ENCODE measurements around the gene MED12L.

The MED12L gene

DNA sequence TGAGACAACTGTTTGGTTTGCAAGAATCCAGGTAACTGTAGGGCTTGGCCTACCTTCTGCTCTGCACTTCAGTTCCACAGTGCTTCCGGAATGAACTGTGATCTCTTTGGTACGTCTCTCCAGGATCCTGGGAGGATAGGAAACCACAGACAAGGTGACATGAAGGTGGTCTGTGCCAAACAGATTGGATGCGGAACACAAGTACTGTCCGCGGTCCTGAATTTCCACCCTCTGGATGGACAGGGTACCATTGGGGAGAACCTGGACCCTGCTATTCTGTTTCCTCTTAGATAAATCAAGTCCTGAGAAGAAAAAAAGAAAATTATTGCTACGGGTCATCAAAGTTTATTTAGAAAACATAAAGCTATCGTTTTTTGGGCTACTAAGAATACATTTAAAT lies 358.1 kb downstream of the MED12L start:
- in situ Hi-C loops (cut with MboI; ENCODE audit: low pct_unique_long_range_greater_than_20kb, low sequenced_read_pairs): no loop called here
- no peak for DNase-seq

DNA sequence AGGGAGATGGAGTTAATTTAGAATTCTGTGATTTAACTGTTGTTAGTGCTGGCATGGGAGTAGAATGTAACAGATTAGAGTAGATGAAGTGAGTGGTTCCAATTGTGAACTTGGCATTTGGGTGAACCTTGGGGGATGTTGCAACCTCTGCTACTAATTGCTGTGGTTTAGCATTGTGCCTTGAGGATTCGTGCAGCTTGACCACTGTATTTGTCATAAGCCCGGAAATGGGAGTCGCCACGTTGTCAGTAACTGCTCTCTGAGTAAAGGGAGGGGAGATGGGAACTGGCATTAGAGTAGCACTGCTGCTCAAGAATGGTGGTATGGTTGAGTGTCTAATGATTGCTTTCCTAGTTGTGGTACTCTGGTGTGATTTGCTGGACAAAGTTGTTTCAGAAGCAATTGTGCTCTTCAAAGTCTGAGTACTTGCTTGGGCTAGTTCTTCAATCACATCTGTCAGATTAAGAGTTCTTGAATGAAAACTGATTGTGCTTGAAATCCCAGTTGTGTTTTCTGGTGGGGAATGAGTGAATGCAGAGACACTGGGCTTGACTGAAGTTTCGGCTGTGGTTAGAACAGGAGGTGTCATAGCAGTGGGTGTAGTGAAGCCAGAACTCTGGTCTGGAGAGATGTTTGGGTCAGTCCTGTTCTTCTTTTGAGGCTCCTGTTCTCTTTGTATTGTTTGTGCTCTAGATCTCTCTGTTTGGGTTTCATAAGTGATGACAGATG lies 360.0 kb downstream of the MED12L start:
- DNase-seq: peak; percentile 92
- in situ Hi-C loops (cut with MboI; ENCODE audit: low pct_unique_long_range_greater_than_20kb, low sequenced_read_pairs): no loop called here

DNA sequence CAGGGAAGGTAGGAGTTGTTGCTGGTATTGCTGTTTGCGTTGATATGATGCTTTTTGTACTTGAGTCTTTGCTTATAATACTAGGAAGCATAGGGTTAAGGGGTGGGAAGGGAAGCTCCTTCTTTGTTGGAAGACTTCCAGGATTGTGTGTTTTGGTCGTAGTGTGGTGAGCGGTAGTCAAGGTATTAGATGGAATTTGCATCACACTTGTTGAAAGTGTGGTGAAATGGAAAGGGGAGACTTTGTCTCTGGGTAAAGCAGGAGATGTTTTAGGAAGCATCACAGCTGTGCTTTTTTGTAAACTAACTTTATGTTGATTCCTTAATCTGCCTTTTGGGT lies 360.5 kb downstream of the MED12L start:
- in situ Hi-C loops (cut with MboI; ENCODE audit: low pct_unique_long_range_greater_than_20kb, low sequenced_read_pairs): no loop called here
- DNase-seq: peak; percentile 63

DNA sequence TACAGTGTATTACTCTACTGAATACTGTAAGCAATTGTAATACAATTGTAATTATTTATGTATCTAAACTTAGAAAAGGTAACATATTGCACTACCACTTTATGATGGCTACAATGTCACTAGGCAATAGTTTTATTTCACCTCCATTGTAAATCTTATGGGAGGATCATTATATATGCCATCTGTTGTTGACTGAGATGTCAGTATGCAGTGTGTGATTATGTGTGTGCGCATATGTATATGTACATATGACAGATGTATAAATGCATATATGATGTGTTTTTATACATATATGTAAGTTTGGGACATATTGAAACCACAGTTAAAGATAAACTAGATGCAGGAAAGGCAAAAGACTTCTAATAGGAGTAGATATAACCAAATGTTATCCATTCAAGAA lies 366.9 kb downstream of the MED12L start:
- no peak for DNase-seq
- in situ Hi-C loops (cut with MboI; ENCODE audit: low pct_unique_long_range_greater_than_20kb, low sequenced_read_pairs): loop anchor here (25.0 kb wide), 1 partner anchor 185 kb away; no protein-coding TSS in a partner anchor

DNA sequence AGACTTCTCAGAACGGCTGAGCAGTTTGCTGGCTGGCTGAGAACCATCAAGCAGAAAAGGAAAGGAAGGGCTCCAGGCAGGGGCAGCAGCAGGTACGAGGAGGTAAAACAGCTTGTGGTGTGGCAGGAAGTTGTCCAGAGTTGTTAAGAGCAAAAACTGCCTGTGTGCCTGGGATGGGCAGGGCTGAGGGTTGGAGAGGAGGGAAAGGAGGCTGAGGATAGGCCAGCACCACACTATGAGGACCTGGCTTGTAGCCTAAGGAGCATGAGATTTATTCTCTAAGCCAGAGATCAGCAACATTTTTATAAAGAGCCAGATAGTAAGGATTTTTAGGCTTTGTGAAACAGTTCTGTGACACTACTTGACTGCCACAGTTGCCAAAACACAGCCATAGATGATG lies 367.4 kb downstream of the MED12L start:
- in situ Hi-C loops (cut with MboI; ENCODE audit: low pct_unique_long_range_greater_than_20kb, low sequenced_read_pairs): loop anchor here (25.0 kb wide), 1 partner anchor 184 kb away; no protein-coding TSS in a partner anchor
- no peak for DNase-seq

DNA sequence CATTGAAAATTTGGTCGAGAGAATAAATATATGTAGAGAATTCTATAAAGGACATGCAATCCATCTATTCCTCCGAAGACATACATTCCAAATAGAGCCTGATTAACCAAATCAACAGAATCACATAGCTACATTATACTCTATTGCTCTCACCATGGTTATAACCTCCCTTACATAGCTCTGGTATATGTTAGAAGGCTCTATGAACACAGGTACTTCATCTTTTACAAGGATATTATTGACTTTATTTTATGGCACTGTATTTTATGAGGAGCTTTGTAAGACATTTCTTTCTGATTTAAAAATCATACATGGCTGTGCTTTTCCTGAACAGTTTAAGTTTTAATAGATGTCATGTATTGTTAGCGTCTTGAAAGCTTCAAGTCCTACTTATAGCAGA lies 370.6 kb downstream of the MED12L start:
- in situ Hi-C loops (cut with MboI; ENCODE audit: low pct_unique_long_range_greater_than_20kb, low sequenced_read_pairs): loop anchor here (25.0 kb wide), 1 partner anchor 181 kb away; no protein-coding TSS in a partner anchor
- no peak for DNase-seq

DNA sequence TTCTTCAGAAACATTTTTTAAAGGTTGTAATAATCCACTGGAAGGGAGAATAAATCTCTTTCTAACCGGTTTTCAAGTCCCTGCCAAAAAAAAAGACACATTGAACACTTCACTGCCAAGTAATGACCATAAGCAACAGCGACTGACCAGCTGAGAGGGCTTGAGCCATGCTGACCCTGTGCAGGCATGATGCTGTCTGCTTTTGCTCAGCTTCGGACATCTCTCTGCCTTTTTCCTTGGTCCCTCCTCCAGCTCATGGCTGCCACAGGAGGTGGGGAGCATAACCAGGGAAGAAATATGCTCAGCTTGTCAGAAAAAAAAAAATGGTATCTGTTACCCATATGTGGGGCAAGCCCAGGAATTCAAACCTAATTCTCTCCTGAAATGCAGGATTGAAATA lies 373.9 kb downstream of the MED12L start:
- DNase-seq: no peak
- in situ Hi-C loops (cut with MboI; ENCODE audit: low pct_unique_long_range_greater_than_20kb, low sequenced_read_pairs): loop anchor here (25.0 kb wide), 1 partner anchor 178 kb away; no protein-coding TSS in a partner anchor

DNA sequence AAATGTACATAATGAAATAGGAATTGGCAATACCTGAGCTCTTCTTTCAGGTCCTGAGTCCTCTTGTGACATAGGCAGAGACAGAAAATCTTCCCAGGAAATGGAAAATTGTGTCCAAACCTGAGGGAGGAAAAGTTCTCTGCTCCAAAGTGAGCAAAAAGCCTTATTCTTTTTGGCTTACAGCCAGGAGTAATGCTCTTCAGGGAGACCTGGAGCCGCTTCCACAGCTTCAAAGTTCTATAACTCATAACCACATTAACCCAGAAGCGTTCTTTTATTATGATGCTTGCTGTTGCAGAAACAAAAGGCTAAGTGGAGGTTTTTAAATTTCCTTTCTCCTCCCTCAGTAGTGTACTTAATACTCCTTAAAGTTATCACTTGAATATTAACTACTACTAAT lies 374.8 kb downstream of the MED12L start:
- in situ Hi-C loops (cut with MboI; ENCODE audit: low pct_unique_long_range_greater_than_20kb, low sequenced_read_pairs): loop anchor here (25.0 kb wide), 1 partner anchor 177 kb away; no protein-coding TSS in a partner anchor
- DNase-seq: no peak

DNA sequence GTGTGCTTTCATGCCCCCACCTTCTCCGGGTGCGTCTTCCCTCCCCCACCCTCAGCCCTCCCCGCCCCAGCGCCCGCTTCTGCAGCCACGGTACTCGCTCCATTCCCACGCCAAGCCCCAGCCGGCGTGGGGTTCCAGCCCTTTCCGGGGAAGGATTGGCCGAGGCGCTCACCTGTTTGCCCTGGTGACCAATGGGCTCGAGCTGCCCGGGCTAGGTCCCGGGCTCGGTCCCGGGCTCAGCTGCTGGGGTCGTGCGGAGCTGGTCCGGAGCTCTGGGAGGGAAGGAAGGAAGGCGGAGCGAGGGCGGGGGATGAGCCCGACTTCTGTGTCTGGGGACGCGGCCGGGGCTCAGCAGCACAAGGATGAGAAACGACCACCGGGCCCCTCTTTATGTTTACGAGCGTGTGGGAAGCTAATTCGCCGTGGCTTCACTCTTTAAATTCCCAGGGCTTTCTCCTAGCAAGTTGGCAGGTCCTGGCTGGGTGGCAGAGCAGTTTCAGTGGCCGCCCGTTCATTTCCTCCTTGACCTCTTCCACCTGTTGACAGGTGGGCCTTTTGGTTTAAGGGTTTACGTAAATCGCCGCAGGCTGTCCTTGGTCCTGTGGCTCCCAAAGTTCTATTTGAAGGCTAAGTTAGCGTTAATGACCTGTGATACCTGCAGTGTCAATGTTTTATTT lies 375.4 kb downstream of the MED12L start, which contains the start of gene IGSF10:
TSS of gene IGSF10 (minus strand) at position 288 of the 677 bp plus-strand sequence. CDS start 2,352 bp downstream, outside the sequence.
- DNase-seq: no peak
- in situ Hi-C loops (cut with MboI; ENCODE audit: low pct_unique_long_range_greater_than_20kb, low sequenced_read_pairs): loop anchor here (25.0 kb wide), 1 partner anchor 176 kb away; no protein-coding TSS in a partner anchor

DNA sequence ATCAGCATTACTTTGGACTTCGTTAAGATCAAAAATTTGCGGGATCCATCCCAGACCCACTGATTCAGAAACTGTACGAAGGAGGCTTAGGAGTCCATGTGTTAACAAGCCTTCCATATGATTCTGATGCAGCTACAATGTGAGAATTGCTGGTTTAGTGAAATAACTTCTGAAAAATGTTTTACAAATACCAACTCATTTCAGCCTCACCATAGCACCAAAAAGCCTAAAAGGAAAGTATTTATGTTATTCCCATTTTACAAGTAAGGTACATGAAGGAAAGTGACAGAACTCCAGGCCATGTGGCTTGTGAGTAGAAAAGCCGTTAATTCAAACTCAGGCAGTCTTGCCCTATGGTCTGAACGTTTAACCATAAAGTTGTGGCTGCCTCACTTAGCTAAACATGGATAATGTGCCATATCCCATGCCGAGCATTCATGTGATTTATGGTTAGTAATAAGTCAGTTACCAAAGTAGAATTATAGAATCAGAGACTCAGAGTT lies 376.9 kb downstream of the MED12L start:
- in situ Hi-C loops (cut with MboI; ENCODE audit: low pct_unique_long_range_greater_than_20kb, low sequenced_read_pairs): loop anchor here (25.0 kb wide), 1 partner anchor 175 kb away; no protein-coding TSS in a partner anchor
- no peak for DNase-seq

DNA sequence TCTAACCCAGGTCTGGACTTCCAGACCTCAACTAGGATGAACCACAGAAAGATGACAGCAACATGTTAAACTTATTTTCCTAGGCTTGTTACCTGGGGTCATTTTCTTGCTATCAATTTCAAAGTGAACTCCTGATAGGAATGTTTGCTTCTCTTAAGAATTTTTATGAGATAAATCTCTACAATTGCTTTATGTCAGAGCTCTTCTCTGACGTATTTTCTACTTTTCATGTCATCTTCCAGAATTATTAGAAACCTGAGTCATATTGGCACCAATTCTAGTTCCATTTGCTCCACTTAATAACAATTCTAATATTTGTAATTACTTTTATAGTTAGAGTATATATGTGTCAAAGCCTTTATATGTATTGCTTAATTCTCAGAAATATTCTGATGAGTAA lies 377.5 kb downstream of the MED12L start:
- DNase-seq: no peak
- in situ Hi-C loops (cut with MboI; ENCODE audit: low pct_unique_long_range_greater_than_20kb, low sequenced_read_pairs): loop anchor here (25.0 kb wide), 1 partner anchor 174 kb away; no protein-coding TSS in a partner anchor

DNA sequence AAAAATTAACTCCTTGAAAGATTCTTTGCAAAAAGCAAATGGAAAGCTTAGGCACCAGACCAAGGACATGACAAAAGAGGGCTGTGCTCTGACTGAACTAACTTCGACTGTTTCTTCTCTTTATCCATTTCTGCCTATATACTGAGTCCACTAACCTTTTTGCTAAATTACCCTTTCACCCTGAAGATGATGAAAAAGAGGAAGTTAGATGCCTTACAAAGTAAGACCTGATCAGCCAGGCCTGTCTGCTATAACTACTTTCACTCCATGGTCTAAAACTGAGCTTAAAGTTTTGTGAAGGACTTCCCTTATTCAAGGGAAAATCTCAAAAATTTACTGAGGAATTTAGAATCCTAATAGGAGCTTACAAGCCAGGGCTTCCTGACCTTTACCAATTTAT lies 381.6 kb downstream of the MED12L start:
- peak; percentile 82 for DNase-seq
- in situ Hi-C loops (cut with MboI; ENCODE audit: low pct_unique_long_range_greater_than_20kb, low sequenced_read_pairs): loop anchor here (25.0 kb wide), 1 partner anchor 170 kb away; no protein-coding TSS in a partner anchor

DNA sequence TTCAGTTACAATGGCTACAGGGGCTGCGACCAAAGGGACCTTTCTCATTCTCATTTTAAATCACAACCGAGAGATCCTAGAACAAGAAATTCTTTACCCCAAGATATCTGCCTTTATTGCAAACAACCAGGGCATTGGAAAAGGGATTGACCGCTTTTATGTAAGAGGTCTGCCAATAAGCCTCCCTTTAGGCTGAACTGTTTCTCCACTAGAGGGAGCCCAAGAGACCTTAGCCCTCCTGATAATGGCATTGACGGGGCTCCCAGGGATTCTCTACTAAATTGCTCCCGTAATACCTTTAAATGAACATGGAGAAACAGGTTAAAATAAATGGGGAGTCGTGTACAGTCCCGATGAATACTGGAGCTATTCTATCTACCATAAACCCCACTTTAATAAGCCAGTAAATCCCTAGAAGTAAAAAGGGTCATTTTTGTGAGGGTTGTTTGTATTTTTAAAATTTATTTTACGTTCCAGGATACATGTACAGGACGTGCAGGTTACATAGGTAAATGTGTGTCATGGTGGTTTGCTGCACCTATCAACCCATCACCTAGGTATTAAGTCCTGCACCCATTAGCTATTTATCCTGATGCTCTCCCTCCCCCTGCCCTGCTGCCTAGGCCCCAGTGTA lies 382.9 kb downstream of the MED12L start:
- peak; percentile 74 for DNase-seq
- in situ Hi-C loops (cut with MboI; ENCODE audit: low pct_unique_long_range_greater_than_20kb, low sequenced_read_pairs): loop anchor here (25.0 kb wide), 1 partner anchor 169 kb away; no protein-coding TSS in a partner anchor

DNA sequence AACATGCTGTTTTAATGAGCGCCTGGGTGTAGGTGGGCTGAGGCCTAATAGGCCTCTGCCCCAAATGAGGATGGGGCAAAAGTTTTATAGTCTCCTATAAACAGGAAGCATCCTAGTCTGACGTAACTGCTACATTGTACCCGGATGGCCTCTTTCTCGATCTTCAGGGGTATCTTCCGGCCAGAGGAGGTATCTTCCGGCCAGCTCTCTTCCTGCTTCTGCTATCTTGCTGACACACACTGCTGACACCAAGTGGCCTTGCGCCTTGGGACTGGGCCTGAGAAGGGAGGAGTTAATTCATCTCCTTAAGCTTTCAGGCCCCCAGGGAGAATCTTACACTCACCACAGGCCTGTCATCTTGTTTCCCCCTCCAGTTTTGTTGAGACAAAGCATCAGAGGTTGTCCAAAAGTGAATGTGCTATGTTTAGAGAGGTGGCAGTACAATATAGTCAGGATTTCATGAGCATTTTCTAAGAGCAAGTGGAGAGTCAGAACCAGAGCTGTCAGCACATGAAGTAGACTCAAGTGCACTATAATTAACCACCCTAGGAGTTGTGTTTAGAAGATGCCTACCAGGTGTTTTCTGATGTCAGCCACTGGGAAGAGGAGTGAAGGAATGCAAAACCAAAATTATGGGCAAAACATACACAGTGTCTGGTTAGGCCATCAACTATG lies 391.0 kb downstream of the MED12L start:
- peak; percentile 86 for DNase-seq
- in situ Hi-C loops (cut with MboI; ENCODE audit: low pct_unique_long_range_greater_than_20kb, low sequenced_read_pairs): no loop called here

DNA sequence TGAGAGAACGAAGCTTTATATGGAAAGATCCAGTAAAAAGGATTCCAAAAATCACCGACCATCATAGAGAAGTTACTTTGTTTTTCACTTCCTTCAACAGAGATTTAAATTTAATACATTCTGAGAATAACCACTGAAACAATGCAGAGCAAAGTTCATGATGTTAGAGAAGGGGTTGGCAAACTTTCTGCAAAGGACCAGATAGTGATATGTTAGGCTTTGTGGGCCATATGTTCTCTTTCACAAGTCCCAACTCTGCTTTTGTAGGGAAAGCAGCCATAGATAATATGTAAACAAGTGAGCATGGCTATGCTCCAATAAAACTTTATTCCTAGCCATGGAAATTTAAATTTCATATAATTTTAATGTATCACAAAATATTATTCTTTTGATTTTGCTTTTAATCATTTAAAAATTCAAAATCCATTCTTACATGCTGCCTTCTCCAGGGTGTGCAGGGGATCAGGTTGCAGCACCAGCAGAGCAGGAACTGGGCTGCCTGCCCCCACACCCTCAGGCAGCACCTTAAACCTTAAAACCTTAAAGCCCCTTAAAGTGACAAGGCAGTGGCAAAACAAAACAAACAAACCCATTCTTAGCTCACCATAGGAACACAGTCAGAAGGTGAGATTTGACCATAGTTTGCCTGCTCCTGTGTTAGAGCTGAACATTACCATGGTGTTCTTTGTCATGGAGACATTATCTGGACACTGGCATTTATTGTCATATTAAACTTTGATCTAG lies 392.3 kb downstream of the MED12L start:
- in situ Hi-C loops (cut with MboI; ENCODE audit: low pct_unique_long_range_greater_than_20kb, low sequenced_read_pairs): no loop called here
- DNase-seq: peak; percentile 22

DNA sequence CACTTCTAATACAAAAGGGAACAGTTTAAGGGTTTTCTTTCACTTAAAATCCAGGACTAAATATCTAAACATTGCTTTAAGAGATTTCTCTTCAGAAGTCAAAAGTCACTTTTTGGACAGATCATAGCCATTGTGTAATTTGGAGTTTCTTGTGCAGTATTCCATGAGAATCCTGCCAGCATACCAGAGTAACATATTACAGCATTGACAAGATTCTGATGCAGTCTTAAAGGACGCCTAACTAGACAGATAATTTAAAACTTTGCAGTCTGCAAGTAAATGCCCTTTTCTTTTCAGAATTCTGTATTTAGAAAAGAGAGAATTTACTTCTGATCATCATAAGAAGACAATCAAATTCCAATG lies 392.9 kb downstream of the MED12L start:
- in situ Hi-C loops (cut with MboI; ENCODE audit: low pct_unique_long_range_greater_than_20kb, low sequenced_read_pairs): no loop called here
- no peak for DNase-seq

DNA sequence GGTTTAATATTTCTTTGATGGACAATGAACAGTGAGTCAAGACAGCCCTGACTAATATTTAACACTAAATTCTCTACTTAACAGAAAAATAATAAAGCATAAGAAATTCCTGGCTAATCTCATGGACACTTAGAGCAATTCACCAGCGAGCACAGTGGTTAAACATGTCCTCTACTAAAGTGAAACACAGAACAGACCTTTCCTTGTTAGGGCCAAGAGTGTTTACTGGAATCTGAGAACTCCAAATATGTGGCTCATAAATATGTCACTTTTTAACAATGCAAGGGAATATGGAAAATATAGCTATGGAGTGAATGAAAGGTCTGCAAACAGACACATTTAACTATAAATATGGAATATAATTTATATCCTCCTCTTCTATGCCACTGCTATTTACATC lies 394.0 kb downstream of the MED12L start:
- in situ Hi-C loops (cut with MboI; ENCODE audit: low pct_unique_long_range_greater_than_20kb, low sequenced_read_pairs): no loop called here
- DNase-seq: no peak

DNA sequence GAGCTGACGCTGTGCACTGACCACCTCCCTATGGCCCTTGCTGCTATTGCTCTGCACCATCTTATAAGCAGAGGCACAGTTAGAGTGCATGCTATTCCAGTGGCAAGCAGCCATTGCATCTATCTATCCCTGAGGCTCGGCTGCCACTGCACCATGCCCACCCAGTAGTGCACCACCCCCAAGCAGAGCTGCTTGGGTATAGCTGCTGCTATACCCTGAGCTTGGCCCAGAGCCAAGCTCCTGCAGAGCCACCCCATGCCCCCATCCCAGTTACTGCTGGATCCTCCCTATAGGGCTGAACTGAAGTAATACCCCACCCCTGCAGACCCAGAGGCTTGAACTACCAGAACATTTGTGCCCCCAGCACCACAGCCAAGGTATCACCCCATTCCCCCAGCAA lies 395.0 kb downstream of the MED12L start:
- in situ Hi-C loops (cut with MboI; ENCODE audit: low pct_unique_long_range_greater_than_20kb, low sequenced_read_pairs): no loop called here
- no peak for DNase-seq
